A375 (cell line): ENCODE measurements around the gene RCE1. TPM values are rescaled to one million over a fixed set of nuclear protein-coding genes. Genes with fewer than 3 reads are reported as not detected.

Source experiments
- total RNA-seq: library from RNA; depleted of rRNA; stranded (reverse); fragments of >200 nt; shearing (Covaris generic); gene quantifications from 2 replicates; pipeline ENCODE4 v1.2.3, GENCODE V29; 2014; rRNA removed

Gene RCE1
- total RNA-seq, result 34.0 and 34.2 TPM in 2 replicates

DNA sequence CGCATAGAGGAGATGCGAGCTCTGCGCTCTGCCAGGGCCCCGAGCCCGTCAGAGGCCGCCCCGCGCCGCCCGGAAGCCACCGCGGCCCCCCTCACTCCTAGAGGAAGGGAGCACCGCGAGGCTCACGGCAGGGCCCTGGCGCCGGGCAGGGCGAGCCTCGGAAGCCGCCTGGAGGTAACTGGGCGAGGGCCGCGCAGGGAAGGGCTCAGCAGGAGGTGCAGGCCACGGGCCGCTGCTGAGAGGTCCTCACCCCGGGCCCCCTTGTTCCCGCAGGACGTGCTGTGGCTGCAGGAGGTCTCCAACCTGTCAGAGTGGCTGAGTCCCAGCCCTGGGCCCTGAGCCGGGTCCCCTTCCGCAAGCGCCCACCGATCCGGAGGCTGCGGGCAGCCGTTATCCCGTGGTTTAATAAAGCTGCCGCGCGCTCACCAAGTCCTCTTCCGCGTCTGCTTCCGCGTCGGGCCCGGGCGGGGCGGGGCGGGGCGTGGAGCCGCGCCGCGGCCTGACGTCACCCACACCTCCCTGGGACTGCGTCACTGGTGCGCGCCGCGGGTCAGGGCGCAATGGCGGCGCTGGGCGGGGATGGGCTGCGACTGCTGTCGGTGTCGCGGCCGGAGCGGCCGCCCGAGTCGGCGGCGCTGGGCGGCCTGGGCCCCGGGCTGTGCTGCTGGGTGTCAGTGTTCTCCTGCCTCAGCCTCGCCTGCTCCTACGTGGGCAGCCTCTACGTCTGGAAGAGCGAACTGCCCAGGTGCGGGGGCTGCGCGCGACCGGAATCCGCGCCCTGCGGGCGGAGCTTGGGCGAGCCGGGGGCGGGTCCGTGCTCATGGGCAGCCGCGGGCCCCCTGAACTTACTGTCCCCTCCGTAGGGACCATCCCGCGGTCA, at the start of gene RCE1:
Gene RCE1 (plus strand): TSS at position 546 of the 880 bp plus-strand sequence. CDS start 15 bp downstream, at position 561.

GRCh38 chr11:66856496-66857233, 13.4 kb downstream of the RCE1 start, which contains the start of gene LRFN4:
Gene LRFN4 (plus strand): TSS chr11:66857064. CDS start chr11:66857745, 681 bp downstream.

Other genes with a start within 250 kb of the RCE1 start
- gene RBM14, start 226.8 kb upstream of the RCE1 start, total RNA-seq, result 69.1 and 71.7 TPM in 2 replicates
- 102 and 124 TPM in 2 replicates for gene RBM4, start 204.7 kb upstream of the RCE1 start, total RNA-seq
- 15.4 and 24.4 TPM in 2 replicates for gene RBM4B, start 165.6 kb upstream of the RCE1 start, total RNA-seq
- gene SPTBN2, start 114.2 kb upstream of the RCE1 start, total RNA-seq, result 96.9 and 143 TPM in 2 replicates
- 30.2 and 41.9 TPM in 2 replicates for gene LRFN4, start 13.6 kb downstream of the RCE1 start, total RNA-seq
- 26.6 and 29.2 TPM in 2 replicates for gene PC, start 114.9 kb downstream of the RCE1 start, total RNA-seq
- gene C11orf86, start 131.9 kb downstream of the RCE1 start, total RNA-seq, result not detected in 2 replicates
- gene SYT12, start 179.7 kb downstream of the RCE1 start, total RNA-seq, result 0.11 and 0.19 TPM in 2 replicates
- not detected in 2 replicates for gene RHOD, start 213.4 kb downstream of the RCE1 start, total RNA-seq